Fibroblast of skin of left quadriceps (primary cell): ENCODE measurements around the gene RNF19B.
A peak's percentile ranks its signal among the peaks of the same experiment; 100 is the strongest.
"Not testable (repeated sequence)": the region's sequence is repeated elsewhere in the genome, so short reads cannot be mapped to it uniquely, and the experiment has no call there.

ENCODE experiments used
- DNase-seq, 2 experiments: peaks; one replicate each; pipeline ENCODE4 v3.0.0-alpha.2; 2013; ENCODE audit warnings: low read depth in 2 of 2

The RNF19B gene, protein sequence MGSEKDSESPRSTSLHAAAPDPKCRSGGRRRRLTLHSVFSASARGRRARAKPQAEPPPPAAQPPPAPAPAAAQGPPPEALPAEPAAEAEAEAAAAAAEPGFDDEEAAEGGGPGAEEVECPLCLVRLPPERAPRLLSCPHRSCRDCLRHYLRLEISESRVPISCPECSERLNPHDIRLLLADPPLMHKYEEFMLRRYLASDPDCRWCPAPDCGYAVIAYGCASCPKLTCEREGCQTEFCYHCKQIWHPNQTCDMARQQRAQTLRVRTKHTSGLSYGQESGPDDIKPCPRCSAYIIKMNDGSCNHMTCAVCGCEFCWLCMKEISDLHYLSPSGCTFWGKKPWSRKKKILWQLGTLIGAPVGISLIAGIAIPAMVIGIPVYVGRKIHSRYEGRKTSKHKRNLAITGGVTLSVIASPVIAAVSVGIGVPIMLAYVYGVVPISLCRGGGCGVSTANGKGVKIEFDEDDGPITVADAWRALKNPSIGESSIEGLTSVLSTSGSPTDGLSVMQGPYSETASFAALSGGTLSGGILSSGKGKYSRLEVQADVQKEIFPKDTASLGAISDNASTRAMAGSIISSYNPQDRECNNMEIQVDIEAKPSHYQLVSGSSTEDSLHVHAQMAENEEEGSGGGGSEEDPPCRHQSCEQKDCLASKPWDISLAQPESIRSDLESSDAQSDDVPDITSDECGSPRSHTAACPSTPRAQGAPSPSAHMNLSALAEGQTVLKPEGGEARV

DNA sequence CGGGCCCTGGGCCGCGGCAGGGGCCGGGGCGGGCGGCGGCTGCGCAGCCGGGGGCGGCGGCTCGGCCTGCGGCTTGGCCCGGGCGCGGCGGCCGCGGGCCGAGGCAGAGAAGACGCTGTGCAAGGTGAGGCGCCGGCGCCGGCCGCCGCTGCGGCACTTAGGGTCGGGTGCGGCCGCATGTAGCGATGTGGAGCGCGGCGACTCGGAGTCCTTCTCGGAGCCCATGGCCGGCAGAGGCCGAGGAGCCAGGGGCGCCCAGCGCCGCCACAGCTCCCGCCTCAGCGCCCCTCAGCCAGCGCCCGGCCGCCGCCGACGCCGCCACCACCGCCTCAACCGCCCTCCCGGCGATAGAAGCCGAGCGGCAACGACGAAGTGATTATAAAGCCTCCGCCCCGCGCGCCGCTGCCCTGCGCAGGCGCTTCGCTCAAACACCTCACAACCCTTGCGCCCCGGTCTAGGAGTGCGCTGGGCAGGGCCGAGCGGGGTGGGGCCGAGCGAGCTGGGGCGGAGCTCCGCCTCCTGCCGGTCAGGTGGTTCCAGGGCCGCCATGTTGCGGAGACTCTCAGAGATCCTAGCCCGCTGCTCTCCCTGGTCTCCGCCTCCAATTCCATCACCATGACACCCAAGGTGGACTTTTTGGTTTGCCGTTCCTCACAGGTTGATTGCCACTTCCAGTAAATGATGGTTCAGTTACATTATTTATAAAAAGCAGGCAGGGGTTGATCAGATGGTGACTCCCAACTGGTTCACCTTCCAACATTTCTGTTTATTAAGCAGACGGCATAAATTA, at the start of gene RNF19B:
RNF19B (minus strand) TSS at position 349 of the 790 bp plus-strand sequence; CDS start at position 225, 124 bp downstream.
- DNase-seq = peak; percentile 75

DNA sequence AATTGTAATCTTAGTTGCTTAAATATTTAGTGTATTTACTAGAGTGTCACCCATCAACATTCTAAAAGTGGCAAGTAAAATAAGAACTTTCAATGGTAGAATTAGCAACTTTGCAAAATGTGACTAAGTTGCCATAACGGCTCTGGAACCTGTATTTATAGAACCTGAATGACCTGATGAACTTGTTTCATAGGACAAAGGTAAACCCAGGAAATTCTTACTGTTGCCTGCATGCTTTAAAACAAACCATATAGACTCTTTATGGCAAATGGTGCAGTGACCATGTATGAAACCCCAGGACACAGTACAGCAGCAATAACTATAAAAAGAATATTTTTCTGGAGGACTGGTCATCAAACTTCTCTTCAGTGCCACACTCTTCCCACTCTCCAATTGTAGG, 49.2 kb upstream of the RNF19B start:
- no peak for DNase-seq

DNA sequence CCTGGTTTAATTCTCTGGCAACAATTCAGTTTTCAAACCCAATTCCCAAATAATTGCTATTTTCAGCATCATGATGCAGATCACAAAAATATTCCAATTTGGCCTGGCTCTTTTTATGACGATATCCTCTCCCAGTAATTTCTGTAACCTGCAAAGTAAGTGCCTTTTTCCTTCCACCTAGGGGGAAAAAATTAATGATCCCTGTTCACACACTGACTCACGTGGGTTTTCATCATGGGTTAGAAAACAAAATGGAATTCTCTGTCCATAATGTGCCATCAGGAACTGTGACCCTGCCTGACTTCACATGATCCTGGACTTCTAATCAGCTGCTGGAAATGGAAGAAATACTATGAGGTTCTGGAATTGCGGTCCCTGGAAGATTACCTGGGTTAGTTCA, 47.6 kb upstream of the RNF19B start:
- DNase-seq = no peak

DNA sequence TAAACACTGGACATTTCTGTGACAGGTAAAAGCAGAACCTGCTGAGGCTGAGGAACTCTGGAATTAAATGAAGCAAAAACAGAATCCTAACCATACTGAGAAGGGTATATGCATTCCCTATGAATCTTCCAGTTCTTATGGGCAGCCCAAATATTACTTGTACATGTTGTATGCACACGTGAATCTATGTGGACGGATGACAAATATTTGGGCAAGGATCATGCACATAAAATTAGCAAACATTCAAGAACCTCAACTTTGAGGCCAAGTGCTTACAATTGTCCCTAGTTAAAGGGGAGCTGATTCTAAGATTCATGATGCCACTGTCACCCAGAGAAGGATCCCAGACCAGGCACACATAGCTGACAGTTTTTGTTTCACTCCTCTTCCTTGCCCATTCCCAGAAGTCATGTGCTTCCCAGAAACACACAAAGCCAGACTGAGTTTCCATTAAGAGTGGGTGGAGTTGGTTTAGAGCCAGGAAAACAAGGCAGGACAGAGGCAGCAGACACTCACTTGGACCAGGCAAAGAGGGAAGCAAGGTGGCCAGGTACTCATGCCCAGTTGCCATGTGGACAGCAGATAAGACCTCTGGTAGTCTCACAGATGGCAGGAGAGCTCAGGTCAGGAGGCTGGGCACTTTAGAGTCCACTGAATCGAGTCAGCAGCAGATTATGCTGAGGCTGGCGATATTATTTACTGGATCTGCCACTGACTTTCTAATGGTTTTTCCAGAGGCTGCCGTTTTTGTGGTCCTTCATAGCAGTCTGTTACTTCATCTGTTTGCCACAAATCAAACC, 46.5 kb upstream of the RNF19B start:
- DNase-seq = no peak

DNA sequence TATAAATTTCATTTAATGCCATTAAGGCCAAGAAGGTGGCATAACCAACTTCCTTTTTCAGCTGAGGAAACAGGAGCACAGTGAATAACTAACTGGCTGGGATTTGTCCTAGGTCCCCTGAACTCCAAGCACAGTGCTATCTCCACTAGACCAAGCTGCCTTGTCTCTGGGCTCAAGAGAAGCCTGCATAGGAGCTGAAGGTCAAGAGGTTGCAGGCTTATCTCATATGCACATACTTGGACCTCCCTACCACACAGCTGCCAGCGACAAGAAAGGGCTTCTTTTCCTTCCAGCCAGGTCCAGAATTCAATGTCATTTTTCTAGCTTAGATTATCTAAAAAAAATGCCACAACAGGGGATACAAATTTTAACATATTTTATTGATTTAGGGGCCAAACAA, 45.0 kb upstream of the RNF19B start:
- DNase-seq = no peak

DNA sequence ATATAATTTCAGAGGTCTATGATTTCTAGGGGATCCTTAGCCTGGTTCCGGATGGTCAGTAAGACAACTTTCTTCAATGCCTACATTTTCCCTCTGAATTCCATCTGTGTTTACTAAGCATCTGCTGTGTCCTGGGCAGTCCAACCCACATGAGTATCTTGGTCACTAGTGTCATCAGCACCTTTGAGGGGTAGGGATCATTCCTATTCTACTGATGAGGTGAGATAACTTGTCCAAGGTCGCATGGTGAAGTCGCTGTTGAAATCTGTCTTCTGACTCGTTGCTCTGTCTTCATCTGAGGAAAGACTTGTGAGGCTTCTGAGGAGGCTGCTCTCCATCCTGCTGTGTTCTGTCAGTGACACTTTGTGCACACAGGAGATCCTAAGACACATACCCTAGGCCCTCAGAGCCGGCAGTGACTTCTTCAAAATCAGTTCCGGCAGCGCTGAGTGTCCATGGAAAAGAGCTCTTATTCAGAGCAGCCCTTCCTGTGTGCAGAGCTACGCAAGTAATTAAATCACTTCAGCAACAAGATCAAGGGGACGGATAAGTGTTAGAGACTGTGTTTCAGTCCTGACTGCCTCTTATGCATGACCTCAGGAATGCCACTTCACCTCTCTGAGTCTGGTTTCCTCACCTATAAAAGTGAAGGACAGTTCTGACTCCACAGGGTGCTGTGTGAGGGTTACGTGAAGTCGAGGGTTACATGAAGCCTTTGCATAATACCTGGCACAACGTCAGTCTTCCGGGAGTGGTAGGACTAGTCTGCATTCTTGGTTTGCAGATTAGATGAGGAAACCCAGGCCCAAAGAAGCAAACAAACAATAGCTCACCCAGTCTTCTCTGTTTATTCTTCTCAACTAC, 43.7 kb upstream of the RNF19B start:
- no peak for DNase-seq

DNA sequence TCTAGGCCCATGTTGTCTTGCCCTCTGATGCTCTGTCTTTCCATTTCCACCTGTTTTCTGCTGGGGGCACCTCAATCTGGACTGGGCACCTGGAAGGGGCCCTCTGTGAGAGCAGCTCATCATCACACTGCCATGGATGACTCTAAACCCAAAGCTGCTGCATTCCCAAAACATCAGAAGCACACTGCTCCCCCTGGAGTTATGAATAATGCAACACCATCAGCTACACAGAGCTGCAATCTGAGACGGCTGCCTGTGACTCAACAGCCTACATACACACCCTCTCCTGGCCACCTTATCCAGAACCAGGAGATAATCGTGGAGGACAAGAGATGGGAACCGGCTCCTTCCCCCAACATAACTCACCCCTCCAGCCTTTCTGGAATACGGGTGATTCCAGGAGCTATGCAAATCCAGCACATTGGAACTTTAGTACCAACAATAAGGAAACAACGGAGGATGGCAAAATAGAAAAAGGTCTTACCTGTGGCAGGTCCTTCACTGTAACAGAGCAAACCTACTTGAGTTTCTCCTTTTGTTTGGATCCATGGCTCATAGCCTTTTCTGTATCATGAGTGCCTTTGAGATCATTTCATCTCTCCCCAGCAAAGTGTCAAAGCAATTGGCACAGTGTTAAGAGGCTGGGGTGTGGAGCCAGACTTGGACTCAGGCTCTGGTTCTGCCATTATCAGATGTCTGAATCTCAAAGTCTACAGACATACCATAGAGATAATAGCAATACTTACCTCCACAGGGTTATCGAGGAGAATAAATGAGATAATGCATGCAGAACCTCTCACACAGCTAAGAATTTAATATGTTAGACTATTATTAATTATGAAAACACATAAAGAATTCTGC, 42.8 kb upstream of the RNF19B start:
- peak; percentile 80 for DNase-seq

DNA sequence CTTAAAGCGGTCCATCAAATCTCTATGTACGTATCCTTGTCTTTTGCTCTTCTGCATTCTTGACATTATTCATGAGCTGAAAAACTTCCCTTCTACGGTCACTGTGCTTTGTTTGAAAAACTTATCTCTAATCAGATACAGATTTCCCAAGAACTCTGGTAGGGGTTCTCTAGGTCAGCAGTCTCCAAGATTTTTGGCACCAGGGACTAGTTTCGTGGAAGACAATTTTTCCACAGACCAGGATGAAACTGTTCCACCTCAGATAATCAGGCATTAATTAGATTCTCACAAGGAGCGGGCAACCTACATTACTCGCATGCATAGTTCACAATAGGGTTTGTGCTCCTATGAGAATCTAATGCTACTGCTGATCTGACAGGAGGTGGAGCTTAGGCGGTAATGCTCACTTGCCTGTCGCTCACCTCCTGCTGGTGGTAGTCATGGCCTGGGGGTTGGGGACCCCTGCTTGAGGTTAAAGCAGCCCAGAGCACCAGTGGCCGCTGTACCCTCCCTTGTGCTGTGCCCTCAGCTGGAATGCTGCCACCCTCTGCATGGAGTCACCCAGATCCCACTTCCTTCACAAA, 41.3 kb upstream of the RNF19B start:
- no peak for DNase-seq

DNA sequence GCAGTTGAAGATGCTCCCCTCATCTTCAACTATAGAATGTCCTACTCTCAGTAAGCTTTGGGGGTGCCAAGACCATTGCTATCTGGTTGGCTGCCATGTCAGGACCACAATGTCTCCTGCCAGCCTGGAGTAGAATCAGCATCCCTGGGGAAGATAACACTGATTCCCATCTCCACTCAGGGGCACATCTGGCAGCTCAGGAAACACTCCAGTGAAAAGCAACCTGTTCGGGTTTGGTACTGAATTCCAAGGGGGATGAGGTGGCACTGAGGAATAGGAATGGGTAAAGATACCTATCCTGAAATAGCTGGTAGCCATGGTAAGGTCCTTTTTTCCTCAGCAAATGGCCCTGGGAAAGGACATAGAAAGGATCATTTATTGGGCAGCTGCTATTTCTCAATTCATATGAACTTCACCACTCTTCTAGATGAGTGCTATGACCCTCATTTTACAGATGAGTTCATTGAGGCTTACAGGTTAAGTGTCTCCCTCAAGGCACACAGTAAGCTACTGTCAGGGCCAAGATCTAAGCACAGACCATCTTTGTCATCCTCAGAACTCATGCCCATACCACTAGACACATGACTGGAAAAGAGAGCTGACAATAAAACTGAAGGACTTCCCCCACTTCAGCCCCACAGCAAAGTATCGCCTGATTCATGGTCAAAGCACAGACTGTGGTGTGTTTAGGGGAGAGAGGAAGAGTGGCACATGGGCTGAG, 40.7 kb upstream of the RNF19B start:
- no peak for DNase-seq

DNA sequence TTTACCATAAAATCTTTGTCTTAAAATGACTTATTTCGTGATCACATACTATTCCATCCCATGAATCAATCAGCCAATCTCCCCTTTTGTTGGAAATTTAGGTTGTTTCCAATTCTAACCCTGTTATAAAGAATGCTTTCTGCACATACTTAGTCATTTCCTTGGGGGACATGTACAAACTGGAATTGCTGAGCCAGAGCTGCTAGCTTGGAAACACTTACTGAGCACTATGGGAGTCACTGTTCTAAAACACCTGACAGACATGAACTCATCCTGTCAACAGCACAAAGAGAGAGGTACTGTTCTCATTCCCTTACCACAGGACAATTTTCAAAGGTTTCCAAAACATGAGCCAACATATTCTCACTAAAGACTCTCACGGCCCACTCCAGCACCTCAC, 40.0 kb upstream of the RNF19B start:
- DNase-seq = no peak

DNA sequence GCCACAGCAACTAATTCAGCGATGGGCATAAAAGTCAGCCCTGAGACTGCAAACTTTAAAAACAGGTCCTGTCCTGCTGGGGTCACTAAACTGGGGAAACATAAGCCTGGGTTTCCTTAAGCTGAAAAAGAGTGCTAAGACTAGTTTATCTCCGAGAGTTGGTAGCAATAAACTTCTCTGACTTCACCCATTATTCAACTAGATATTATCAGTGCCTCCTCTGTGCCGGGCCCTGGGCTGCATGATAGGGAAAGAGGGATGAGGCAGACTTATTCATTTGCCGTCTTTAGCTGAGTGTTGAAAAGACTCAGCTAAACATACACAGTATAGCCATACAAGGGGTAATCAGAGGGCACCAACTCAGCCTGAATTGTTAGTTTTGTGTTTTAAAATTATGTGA, 39.0 kb upstream of the RNF19B start:
- DNase-seq = no peak

DNA sequence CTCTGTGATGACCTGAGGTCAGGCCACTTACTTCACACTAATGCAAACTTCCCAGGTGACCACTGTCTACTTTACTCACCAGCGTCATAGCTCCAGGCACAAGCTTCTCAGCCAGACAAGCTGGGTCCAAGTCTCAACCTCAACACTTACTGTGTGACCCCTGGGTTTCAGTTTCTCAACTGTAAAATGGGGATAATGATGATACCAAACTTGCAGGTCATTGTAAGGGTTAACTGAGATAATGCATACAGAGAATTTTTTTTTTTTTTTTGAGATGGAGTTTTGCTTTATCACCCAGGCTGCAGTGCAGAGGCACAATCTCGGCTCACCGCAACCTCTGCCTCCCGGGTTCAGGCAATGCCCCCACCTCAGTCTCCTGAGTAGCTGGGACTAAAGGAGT, 37.4 kb upstream of the RNF19B start:
- DNase-seq = no peak

DNA sequence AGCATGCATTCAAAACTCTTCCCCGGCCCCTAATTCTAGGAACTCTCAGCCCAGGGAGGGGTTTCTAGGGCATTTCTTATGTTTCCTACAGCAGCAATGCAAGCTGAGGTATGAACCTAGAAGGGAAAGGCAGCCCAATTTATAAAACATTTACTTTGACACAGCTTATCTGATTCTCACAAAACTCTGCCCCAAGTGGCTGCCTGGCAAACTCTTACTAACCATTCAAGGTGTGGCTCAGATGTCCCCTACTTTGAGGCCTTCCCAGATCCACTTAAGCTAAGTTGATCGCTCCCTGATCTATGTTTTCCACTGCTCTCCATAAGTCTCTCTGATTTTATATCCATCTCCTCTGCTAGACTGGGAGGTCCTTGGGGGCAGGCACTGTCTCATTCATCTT, 36.7 kb upstream of the RNF19B start:
- no peak for DNase-seq

DNA sequence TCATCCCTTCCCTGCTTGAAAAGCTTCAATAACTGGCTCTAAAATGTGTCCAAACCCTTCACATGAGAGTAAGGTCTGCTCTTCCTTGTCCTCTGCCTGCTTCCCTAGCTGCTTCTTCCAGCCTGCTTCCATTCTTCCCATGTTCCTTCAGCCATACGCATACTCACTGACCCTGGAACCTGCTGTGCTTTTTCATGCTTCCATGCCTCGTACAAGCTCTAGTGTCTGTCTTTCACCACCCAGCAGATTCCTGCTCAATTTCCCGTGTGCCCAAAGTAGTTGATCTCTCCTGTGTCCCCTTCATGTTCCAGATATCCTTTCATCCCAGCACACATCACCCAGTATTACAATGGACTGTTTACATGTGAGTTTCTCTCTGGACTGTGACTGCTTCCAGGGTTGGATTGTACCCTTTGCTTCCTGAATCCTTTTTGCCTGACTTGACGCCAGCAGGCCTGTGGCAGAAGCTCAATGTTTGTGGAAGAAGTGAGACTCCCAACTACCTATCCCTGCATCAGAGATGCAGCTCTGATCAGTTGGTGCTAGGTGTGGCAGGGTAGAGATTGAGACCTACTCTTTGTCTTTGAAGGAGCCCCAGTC, 35.9 kb upstream of the RNF19B start:
- no peak for DNase-seq

DNA sequence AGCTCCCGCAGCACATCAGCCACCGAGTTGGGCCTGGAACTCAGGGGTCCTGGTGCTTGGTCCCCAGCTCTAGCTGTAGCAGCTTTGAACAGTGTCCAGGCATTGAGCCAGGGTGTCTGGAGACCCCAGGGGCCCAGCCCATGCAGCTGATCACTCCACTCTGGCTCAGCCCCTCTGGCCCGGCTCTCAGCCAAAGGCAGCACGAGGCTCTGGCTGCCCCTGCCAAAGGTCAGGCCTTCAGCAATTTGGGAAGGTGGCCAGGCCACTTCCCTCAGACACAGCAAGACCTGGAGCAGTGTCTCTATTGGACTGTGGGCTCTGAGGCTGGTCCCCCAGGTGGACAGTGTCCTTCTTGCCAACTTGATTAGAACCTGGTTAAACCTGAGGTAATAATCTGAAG, 34.4 kb upstream of the RNF19B start:
- DNase-seq = no peak

DNA sequence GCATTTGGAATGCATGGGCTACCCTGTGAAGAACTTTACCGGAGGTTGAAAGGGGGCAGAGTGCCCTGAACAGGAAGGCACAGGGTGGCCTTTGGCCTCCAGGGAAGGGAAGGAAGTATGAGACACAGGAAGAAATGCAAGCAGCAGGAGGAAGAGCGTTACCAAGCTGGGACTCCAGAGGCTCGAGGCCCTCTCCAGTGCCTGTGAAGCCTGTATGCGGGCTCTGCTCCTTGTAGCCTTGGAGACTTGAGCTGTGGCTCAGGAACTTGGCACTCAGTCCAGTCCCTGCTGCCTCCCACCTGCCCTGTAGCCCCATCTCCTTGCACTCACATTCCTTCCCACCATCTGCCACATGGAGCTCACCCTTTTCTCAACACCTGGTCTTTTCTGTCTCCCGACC, 33.5 kb upstream of the RNF19B start:
- DNase-seq = no peak

DNA sequence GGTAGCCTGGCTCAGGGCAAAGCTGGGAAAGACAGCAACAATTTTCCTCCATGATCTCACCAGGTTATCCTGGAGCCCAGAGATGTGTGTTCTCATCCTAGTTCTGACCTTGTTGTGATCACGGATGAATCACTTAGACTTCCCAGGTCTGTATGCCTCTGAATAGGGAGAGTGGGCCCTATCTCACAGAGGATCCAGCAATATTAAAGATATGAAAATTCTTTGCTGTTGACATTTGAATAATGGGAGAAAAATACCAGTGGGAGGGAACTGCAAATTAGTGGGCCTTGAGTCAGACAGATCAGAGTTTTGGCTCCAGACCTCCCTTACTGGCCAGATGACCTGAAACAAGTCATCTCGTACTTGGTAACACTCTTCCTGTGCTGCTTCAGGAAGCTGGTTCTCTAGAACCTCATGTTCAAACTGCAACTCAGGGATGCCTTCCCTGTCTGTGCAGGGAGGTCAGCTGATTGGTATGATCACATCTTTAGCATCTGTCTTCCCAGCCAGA, 32.8 kb upstream of the RNF19B start:
- DNase-seq = no peak

DNA sequence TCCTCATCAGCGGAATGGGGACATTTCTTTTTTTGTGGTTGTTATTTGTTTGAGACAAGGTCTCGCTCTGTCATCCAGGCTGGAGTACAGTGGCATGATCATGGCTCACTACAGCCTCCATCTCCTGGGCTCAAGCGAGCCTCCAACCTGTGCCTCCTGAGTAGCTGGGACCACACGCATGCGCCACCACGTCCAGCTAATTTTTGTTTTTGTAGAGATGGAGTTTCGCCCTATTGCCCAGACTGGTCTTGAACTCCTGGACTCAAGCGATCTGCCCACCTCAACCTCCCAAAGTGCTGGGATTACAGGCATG, 28.7 kb upstream of the RNF19B start:
- DNase-seq = not testable (repeated sequence)
